Body of pancreas (tissue), 4 donors: Measurements from ENCODE around the gene SH3TC1.

Source experiments
- CTCF ChIP-seq, 7 experiments: fragments of 450-650 bp in 4 of 7; fragments of 200-600 bp in 3 of 7; sonication (generic) in 3 of 7; IDR thresholded peaks; one replicate each; pipeline ENCODE4 v1.5.1; 2016 to 2019; ENCODE audit warnings: antibody characterized with exemption in 7 of 7
- POLR2A ChIP-seq, 3 donors: fragments of 450-650 bp; IDR thresholded peaks; one replicate each; pipeline ENCODE4 v1.6.1; 2016; ENCODE audit warnings: antibody characterized with exemption in 3 of 3, mild to moderate bottlenecking in 2 of 3

- no peak for TF ChIP-seq POLR2A (IDR thresholded peaks at IDR 0.05)
- TF ChIP-seq CTCF (IDR thresholded peaks at IDR 0.05): no peak
These were observed 42.2 kb downstream of the SH3TC1 start for GRCh38 chr4:8241211-8241779.
